IgD-negative memory B cell (primary cell): ENCODE measurements around the gene ZNF618. TPM values are rescaled to one million over a fixed set of nuclear protein-coding genes. Genes with fewer than 3 reads are reported as not detected.
A peak's percentile ranks its signal among the peaks of the same experiment; 100 is the strongest.

ENCODE experiments used
- H3K27ac Mint-ChIP-seq, 3 donors: one replicate each; pipeline ENCODE4 v1.8.0; 2020 to 2022; ENCODE audit warnings: mild to moderate bottlenecking in 3 of 3, mixed read lengths in 3 of 3, moderate library complexity in 1 of 3
- H3K27me3 Mint-ChIP-seq: one replicate; pipeline ENCODE4 v1.8.0; 2021; ENCODE audit warnings: mixed read lengths
- H3K36me3 Mint-ChIP-seq: one replicate; pipeline ENCODE4 v1.8.0; 2020; ENCODE audit warnings: mild to moderate bottlenecking, mixed read lengths
- H3K4me1 Mint-ChIP-seq, 3 donors: one replicate each; pipeline ENCODE4 v1.8.0; 2020 to 2022; ENCODE audit warnings: mixed read lengths in 3 of 3, mild to moderate bottlenecking in 1 of 3
- H3K4me3 Mint-ChIP-seq, 4 donors: one replicate each; pipeline ENCODE4 v1.8.0; 2020 to 2022; ENCODE audit warnings: mild to moderate bottlenecking in 4 of 4, mixed read lengths in 4 of 4, moderate library complexity in 3 of 4
- H3K9me3 Mint-ChIP-seq, 3 donors: one replicate each; pipeline ENCODE4 v1.8.0; 2020 to 2021; ENCODE audit warnings: mixed read lengths in 3 of 3, mild to moderate bottlenecking in 1 of 3
- polyA plus RNA-seq: library from polyadenylated mRNA; unstranded; fragments of 300-500 nt; fragmentation: Illumina TruSeq; gene quantifications from one replicate; pipeline ENCODE4 v1.2.3, GENCODE V29; 2021

The ZNF618 gene
- polyA plus RNA-seq, 1 donor from 2014 or later = 2.2 TPM

DNA sequence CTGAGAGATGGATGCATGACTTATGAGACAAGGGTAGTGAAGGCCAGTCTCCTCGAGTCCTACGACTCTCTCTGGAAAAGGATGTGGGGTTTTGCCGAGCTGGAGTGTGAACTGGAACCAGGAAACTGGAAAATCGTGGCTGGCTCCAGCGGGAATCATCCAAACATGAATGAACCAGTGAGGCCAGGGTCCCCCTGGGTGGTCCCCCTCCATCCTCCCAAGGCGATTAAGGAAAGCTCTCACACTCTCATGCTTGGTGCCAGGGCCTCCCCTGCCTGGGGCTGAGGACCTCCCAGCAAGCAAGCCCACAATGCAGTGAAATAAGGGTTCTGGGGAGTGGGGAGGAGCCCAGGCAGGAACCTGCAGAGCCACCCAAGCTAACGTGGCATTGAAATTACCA, 211.6 kb downstream of the ZNF618 start:
- Mint-ChIP-seq H3K27ac (no peak overlapping the region), H3K9me3 (no peaks in the 10 kb centered on the region), H3K4me3 (no peak overlapping the region), H3K36me3 (no peaks in the 10 kb centered on the region), H3K4me1 (no peaks in the 10 kb centered on the region), H3K27me3 (peaks cover 6% of the 10 kb centered on the region)

DNA sequence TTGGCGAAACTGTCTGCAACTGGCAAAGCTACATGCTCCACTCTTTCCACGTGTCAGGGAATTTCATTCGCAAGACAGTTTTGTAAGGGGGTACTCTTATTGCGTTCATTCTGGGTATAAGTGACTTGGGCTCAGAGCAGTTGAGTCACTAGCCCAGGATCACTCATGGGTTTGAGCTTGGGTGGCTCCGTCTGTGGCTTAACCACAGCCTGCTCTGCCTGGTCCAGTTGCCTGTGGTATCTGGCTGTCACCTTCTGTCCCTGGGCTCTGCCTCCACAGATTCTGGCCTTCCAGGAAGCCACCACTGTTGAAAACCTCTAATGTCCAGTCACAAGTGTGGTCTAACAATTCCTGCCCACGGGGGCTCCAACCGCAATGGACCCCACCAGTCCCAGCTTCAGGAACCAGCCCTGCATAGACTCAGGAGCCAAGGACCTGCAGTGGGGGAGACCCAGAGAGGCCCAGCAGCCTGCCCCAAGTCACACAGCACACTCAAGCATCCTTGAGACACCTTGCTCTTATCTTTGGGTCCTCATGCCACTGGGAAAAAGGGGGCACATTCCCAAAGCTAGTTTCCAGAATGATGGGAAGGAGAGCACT, 212.6 kb downstream of the ZNF618 start:
- Mint-ChIP-seq H3K9me3 (no peaks in the 10 kb centered on the region), H3K36me3 (no peaks in the 10 kb centered on the region), H3K4me3 (no peak overlapping the region), H3K4me1 (no peaks in the 10 kb centered on the region), H3K27ac (no peak overlapping the region), H3K27me3 (peaks cover 6% of the 10 kb centered on the region)

DNA sequence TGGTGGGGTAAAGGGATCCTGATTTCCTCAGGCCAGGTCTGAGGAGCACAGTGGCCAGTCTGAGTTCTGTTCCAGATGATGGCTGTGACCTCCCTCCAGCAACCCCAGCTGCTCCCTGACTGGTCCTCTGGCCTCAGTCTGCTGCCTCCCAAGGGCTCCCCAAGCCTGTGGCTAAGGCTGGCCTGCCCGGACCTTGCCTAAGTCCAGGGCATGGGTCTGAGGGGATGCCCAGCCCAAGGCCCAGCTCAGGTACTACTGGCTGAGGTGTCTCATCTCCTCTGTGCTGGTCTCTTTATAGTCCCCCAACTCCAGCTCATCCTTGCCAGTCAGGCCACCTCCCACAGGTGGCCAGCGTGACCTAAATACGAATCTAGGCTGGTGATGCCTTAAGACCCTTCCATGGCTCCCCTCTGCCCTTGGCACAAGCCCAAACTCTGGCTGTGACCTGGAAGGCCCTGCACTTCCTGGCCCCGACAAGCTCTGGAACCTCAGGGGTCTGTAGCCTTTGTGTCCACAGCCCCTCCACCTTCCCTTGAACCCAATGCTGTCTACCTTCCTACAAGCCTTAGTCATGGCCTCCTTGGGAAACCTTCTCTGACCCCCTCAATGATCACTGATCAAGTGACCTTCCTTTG, 213.2 kb downstream of the ZNF618 start:
- H3K36me3 Mint-ChIP-seq = no peaks in the 10 kb centered on the region
- no peaks in the 10 kb centered on the region for H3K4me1 Mint-ChIP-seq
- no peaks in the 10 kb centered on the region for H3K9me3 Mint-ChIP-seq
- H3K4me3 Mint-ChIP-seq = no peak overlapping the region
- peaks cover 6% of the 10 kb centered on the region for H3K27me3 Mint-ChIP-seq
- no peak overlapping the region for H3K27ac Mint-ChIP-seq

DNA sequence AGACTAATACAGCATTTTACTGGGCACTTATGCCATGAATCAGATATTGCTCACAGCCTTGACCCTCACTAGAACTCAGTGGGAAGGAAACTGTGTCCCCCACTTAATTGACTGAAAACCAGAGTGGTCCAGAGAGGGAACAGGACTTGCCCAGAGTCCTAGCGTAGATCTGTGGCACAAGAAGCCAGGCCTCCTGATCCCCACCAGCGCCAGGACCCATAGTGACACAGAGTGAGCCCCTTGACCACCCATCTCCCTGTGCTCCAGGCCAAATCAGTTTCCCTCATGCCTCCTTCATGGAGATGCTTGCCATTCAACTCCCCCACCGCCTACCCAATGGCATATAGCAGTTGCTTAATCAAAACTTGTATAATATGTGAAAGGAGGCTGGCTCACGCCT, 214.7 kb downstream of the ZNF618 start:
- Mint-ChIP-seq H3K4me3 (no peak overlapping the region), H3K36me3 (peaks cover 2% of the 10 kb centered on the region), H3K27me3 (peaks cover 14% of the 10 kb centered on the region), H3K27ac (no peak overlapping the region), H3K9me3 (no peaks in the 10 kb centered on the region), H3K4me1 (no peaks in the 10 kb centered on the region)

DNA sequence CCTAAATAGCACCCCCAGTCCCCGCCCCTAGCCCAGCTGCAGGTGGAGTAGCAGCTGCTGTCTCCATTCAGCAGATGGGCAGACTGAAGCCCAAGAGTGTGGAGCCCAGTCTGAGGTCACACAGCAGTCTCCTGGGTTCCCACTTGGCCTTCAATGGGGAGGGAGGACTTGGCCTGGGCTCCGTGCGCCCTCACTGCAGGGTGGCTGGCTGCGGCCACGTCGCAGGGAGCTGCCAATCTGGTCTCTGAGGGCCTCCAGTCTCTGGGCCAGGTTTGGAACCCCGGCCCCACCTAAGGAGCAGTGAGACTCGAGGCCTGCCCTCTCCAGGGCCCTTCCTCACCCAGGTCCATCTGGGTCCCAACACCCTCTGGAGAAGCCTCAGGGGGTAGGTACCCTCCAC, 215.6 kb downstream of the ZNF618 start:
- no peaks in the 10 kb centered on the region for H3K9me3 Mint-ChIP-seq
- H3K27ac Mint-ChIP-seq = no peak overlapping the region
- peaks cover 14% of the 10 kb centered on the region for H3K27me3 Mint-ChIP-seq
- H3K4me3 Mint-ChIP-seq = no peak overlapping the region
- H3K4me1 Mint-ChIP-seq = peaks cover 0 to 1% (median 0%) of the 10 kb centered on the region in 3 donors
- H3K36me3 Mint-ChIP-seq = peaks cover 2% of the 10 kb centered on the region

DNA sequence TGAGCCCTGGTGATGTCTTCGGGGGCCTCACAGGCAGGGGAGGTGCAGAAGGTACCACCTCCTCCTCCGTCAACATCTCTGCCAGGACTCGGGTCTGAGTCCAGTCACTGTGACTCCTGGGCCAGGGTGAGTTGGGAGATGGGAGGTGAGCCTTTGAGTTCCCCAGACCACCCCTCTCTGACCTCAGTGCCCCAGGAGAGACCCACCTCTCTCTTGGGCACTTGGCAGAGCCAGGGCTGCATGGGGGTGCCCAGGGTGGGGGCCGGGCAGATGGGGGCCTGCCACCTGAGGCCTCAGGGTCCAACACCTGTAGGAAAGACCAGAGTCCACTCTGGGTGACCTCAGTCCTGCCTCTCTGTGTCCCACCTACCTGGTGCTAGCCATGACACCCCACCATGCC, 216.2 kb downstream of the ZNF618 start:
- Mint-ChIP-seq H3K4me1 (peaks cover 0 to 1% (median 0%) of the 10 kb centered on the region in 3 donors), H3K27ac (no peak overlapping the region), H3K9me3 (no peaks in the 10 kb centered on the region), H3K4me3 (no peak overlapping the region), H3K27me3 (peaks cover 19% of the 10 kb centered on the region), H3K36me3 (peaks cover 2% of the 10 kb centered on the region)

DNA sequence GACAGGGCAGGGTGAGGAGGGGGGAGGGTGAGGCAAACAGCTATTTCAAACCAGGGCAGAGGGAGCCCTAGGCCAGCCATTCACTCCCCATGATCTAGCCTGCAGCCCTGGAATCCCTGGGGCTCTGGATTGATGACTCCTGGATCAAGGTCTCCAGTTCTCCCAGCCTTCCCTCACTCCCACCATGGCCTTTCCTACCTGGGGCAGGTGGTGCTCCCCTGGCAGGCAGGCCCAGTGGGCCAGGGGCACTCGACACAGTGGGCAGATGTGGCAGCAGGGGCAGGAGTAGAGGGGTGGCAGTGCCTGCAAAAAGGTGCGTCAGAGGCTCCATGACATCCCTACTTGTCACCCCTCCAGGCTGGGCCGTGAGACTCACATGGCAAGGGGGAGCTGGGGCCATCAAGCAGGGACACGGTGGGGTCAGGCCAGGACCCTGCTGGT, 216.9 kb downstream of the ZNF618 start:
- H3K4me3 Mint-ChIP-seq = no peak overlapping the region
- peaks cover 0 to 5% (median 0%) of the 10 kb centered on the region in 3 donors for H3K4me1 Mint-ChIP-seq
- no peak overlapping the region for H3K27ac Mint-ChIP-seq
- peaks cover 23% of the 10 kb centered on the region for H3K27me3 Mint-ChIP-seq
- no peaks in the 10 kb centered on the region for H3K9me3 Mint-ChIP-seq
- H3K36me3 Mint-ChIP-seq = peaks cover 2% of the 10 kb centered on the region

DNA sequence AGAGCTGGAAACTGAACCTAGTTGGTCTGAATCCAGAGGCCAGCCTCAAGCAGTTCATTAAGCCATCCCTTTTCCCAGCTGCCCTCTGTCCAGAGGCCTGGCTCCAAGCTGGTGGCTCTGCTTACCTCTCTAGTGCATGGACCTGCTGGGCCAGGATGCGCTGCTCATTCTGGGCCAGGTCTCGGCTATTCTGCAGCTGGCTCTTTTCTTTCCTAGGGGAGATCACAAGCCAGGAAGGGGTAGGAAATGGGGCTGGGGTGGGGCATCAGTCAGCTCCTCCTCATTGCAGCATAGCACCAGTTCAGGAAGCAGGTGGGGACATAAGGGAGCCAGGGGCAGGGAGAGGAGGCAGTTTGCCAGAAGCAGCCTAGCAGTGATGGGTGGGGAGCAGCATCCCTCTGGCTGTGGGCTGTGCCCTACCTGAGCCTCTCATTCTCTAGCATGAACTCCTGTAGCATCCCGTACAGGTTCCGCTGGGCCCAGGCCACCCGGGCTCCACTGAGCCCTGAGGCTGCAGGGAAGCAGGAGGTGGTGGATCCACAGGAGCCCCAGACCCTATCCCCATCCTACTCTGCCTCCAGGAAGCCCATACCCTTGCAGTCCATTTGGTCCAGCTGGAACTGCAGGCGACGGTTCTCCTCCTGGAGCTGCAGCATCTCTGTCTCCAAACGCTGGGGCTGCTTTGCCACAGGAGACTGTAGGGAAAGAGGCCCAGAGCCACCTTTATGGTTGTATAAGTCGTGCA, 217.8 kb downstream of the ZNF618 start:
- peaks cover 0 to 5% (median 0%) of the 10 kb centered on the region in 3 donors for H3K4me1 Mint-ChIP-seq
- H3K36me3 Mint-ChIP-seq = peaks cover 2% of the 10 kb centered on the region
- H3K4me3 Mint-ChIP-seq = no peak overlapping the region
- no peak overlapping the region for H3K27ac Mint-ChIP-seq
- no peaks in the 10 kb centered on the region for H3K9me3 Mint-ChIP-seq
- peaks cover 23% of the 10 kb centered on the region for H3K27me3 Mint-ChIP-seq

DNA sequence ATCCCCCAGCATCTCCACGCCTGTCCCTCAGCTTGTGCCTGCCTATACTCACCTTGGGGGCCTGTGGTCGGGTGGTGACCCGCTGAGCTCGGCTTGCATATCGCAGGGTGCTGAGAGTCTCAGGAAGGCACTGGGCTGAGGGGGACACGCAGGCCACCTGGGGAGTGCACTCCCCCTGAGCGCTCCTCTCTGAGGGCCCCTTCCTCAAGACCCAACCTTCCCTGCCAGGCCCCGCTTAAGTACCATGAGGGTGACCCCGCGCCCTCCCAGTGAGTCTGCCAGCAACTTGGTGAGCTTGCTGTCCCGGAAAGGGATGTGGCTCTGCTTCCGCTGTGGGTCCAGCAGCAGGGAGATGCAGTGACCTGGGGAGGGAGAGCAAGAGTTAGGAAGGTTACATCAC, 218.9 kb downstream of the ZNF618 start:
- no peak overlapping the region for H3K27ac Mint-ChIP-seq
- peaks cover 2% of the 10 kb centered on the region for H3K36me3 Mint-ChIP-seq
- peaks cover 0 to 5% (median 0%) of the 10 kb centered on the region in 3 donors for H3K4me1 Mint-ChIP-seq
- peaks cover 24% of the 10 kb centered on the region for H3K27me3 Mint-ChIP-seq
- H3K4me3 Mint-ChIP-seq = no peak overlapping the region
- no peaks in the 10 kb centered on the region for H3K9me3 Mint-ChIP-seq

DNA sequence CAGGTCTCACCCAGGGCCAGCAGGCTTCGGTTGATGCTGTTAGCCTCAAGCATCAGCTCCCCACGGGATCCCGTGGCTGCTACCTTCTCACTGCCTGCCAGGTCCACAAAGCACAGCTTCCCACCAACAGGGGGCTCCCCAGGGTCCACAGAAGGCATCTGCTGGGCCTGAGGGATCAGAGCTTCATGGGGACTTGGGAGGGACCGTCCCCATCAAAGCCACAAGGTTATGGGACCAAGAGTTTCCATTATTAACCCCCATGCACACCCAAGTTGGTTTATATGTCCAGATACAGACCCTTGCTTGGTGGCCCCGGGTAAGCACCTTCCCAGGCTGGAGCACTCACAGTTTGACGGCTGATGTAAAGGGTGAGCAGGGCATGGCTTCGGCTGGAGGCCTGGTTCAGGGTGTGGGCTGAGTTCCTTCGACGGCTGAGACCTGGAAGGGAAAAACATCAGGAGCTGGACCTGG, 220.0 kb downstream of the ZNF618 start:
- H3K36me3 Mint-ChIP-seq = peaks cover 2% of the 10 kb centered on the region
- peak overlapping the region in 1 of 4 donors; percentile 88 for H3K4me3 Mint-ChIP-seq
- peaks cover 0 to 5% (median 0%) of the 10 kb centered on the region in 3 donors for H3K4me1 Mint-ChIP-seq
- peaks cover 0 to 2% (median 0%) of the 10 kb centered on the region in 3 donors for H3K9me3 Mint-ChIP-seq
- H3K27ac Mint-ChIP-seq = no peak overlapping the region
- H3K27me3 Mint-ChIP-seq = peaks cover 20% of the 10 kb centered on the region

DNA sequence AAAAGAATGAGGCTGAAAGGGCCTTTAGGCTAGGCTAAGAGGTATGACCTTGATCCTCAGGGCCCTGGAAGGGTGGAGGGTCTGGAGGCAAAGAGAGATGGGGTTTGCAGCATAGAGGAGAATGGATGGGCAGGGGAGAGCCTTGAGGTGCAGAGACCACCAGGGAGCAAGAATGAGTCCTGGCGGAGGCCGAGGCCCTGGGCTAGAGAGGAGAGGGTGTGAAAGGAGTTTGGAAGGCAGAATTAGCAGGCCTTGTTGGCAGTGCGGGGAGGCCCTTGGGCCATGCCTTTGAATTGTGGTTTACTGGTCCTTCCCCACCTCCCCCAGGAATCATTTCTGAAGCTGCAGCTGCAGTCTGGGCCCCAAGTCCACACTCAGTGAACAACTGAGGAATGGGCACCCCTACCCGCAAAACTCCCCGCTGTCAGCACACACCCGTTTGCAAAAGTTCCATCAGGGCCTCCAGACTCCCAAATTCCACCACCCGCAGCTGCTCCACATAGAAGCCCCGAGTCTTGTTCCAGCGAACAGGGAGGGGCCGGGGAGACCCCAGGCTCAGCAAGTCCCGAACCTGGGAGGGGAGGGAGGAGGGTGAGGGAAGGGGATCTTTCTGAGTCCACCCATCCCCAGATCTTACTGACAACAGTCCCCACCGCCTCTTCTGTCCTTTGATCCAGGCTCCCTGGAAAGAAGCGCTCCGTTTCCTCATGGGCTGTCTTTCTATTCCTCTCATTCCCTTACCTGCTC, 220.9 kb downstream of the ZNF618 start:
- H3K27me3 Mint-ChIP-seq = peaks cover 23% of the 10 kb centered on the region
- peaks cover 2% of the 10 kb centered on the region for H3K36me3 Mint-ChIP-seq
- H3K4me1 Mint-ChIP-seq = peaks cover 0 to 5% (median 0%) of the 10 kb centered on the region in 3 donors
- no peak overlapping the region for H3K27ac Mint-ChIP-seq
- peak overlapping the region in 2 of 4 donors; percentile 77 to 90 for H3K4me3 Mint-ChIP-seq
- H3K9me3 Mint-ChIP-seq = peaks cover 3 to 5% (median 5%) of the 10 kb centered on the region in 3 donors

DNA sequence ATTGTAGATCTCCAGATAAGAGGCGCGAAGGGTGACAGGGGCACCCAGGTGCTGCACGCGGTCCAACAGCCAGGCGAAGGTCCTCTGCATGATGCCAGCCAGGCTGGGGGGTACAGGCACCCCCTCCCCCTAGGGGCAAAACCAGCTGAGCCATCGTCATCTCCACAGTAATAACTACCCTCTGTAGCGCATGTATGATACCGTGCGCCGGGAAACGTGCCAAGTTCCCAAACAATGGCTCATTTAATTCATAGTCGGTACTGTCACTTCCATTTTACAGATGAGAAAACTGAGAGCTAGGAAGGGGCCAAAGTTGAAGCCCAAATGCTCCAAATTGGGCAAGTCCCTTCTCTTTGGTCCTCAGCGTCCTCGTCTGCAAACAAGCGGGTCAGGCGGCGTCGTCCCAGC, 221.5 kb downstream of the ZNF618 start:
- H3K4me1 Mint-ChIP-seq = peaks cover 0 to 5% (median 0%) of the 10 kb centered on the region in 3 donors
- H3K36me3 Mint-ChIP-seq = peaks cover 2% of the 10 kb centered on the region
- peaks cover 5 to 8% (median 6%) of the 10 kb centered on the region in 3 donors for H3K9me3 Mint-ChIP-seq
- H3K27ac Mint-ChIP-seq = no peak overlapping the region
- peak overlapping the region in 2 of 4 donors; percentile 77 to 90 for H3K4me3 Mint-ChIP-seq
- peaks cover 23% of the 10 kb centered on the region for H3K27me3 Mint-ChIP-seq

DNA sequence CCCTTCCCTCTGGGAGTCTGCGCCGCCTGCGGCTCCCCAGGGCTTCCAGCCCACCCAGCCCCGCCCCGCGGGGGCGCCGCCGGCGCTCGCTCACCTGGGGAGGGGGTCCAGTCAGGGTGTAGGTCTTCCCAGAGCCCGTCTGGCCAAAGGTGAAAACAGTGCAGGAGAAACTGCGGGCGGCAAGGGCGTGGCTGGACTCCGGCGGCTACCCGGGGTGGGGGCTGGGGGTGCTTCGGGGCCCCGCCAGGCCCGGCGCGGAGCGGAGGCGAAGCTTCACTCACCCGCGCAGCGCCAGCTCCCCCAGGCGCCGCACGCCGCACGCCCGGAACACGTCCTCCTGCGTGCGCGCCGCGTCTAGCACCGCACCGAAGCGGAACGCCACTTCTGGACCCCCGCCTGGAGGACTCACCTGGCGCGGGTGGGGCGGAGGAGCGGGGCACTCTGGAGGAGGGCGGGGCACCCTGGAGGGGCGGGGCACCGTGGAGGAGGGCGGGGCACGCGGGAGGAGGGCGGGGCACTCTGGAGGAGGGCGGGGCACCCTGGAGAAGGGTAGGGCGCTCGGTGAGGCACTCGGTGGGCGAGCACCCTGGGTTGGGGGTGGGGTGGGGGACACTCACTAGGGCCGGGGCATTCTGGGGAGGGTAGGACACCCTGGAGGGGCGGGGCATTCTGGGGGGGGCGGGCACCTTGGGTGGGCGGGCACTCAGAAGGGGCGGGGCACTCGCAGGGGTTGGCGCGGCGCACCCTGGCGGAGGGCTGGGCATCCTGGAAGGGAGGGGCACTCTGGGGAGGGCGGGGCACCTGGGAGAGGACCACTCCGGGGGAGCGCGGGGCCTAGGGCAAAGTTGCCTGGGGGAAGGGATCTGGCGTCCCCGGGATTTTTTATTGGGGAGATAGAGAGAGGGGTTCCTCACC, 222.2 kb downstream of the ZNF618 start:
- Mint-ChIP-seq H3K9me3 (peaks cover 5 to 10% (median 7%) of the 10 kb centered on the region in 3 donors), H3K27me3 (peaks cover 24% of the 10 kb centered on the region), H3K4me3 (no peak overlapping the region), H3K36me3 (peaks cover 2% of the 10 kb centered on the region), H3K27ac (no peak overlapping the region), H3K4me1 (peaks cover 0 to 5% (median 0%) of the 10 kb centered on the region in 3 donors)
